K562 (cell line): ENCODE data around the gene PCCA.

Experiments used
- CTCF ChIP-seq, 3 experiments: IDR thresholded peaks in 2 of 3; conservative IDR thresholded peaks in 1 of 3; 2 replicates each; pipeline ENCODE4 v1.5.1; 2011 to 2012; ENCODE audit warnings: low read length in 3 of 3, mild to moderate bottlenecking in 3 of 3, control low read depth in 2 of 3, improper control_type of control experiment in 1 of 3, inconsistent platforms in 1 of 3, low read depth in 1 of 3, mixed read lengths in 1 of 3, moderate library complexity in 1 of 3; ENCODE audit not compliant: insufficient read depth in 2 of 3
- DLX4 ChIP-seq: fragments of 250-450 bp; sonication (Bioruptor Pico); IDR thresholded peaks from 2 replicates; pipeline ENCODE4 v1.6.1; 2021; ENCODE audit warnings: mild to moderate bottlenecking
- ESRRA ChIP-seq: fragments of 450-650 bp; IDR thresholded peaks from 2 replicates; pipeline ENCODE4 v1.6.1; 2014; ENCODE audit warnings: low read depth, mild to moderate bottlenecking, moderate library complexity, borderline replicate concordance
- FOSL1 ChIP-seq: fragments of 200-800 bp; sonication (Bioruptor generic); conservative IDR thresholded peaks from 2 replicates; pipeline ENCODE4 v1.6.1; 2016; ENCODE audit warnings: missing genetic modification characterization, missing compliant biosample characterization
- HINFP ChIP-seq: fragments of 450-650 bp; conservative IDR thresholded peaks from 2 replicates; pipeline ENCODE4 v1.6.1; 2016; ENCODE audit warnings: missing genetic modification characterization, low read depth, mild to moderate bottlenecking, control low read depth, missing compliant biosample characterization
- HNRNPUL1 ChIP-seq: fragments of 200-400 bp; formaldehyde crosslinking; IDR thresholded peaks from 2 replicates; pipeline ENCODE4 v1.6.1; 2017; ENCODE audit warnings: low read length
- MAZ ChIP-seq, 2 experiments: fragments of 450-650 bp in 1 of 2; sonication (generic) in 1 of 2; formaldehyde crosslinking; IDR thresholded peaks in 1 of 2; conservative IDR thresholded peaks in 1 of 2; 2 replicates each; pipeline versions ENCODE4 v1.4.0 to v1.5.0; 2020; ENCODE audit warnings: mild to moderate bottlenecking in 1 of 2, missing genetic modification reagents in 1 of 2
- SIN3A ChIP-seq, 2 experiments: fragments of 150-350 bp in 1 of 2; IDR thresholded peaks; 2 replicates each; pipeline ENCODE4 v1.6.1; 2011 to 2016; ENCODE audit warnings: borderline replicate concordance in 2 of 2, low read depth in 2 of 2, low read length in 2 of 2, mild to moderate bottlenecking in 2 of 2, moderate library complexity in 2 of 2; ENCODE audit not compliant: control insufficient read depth in 1 of 2
- SIRT6 ChIP-seq: IDR thresholded peaks from one replicate; pipeline ENCODE4 v1.6.1; 2012; ENCODE audit warnings: low read depth, mild to moderate bottlenecking, control low read depth, inconsistent platforms, low read length, moderate library complexity

GRCh38 chr13:100436099-100436498 is 347.2 kb downstream of the PCCA start:
- TF ChIP-seq HNRNPUL1 (no peak), ESRRA (no peak), CTCF (IDR thresholded peaks at IDR 0.05 in 2 of 3, conservative IDR thresholded peaks at IDR 0.05 in 1 of 3; ENCODE audit: insufficient read depth in 2 of 3, low read depth in 1 of 3, low read length in 3 of 3) (no peak), HINFP (tag) (no peak), DLX4 (CRISPR knock-in tag) (no peak), SIN3A (IDR thresholded peaks at IDR 0.05; ENCODE audit: borderline replicate concordance in 2 of 2, control insufficient read depth in 1 of 2, low read depth in 2 of 2, low read length in 2 of 2) (no peak), MAZ (CRISPR knock-in tag; conservative IDR thresholded peaks at IDR 0.05 in 1 of 2, IDR thresholded peaks at IDR 0.05 in 1 of 2) (no peak), FOSL1 (no peak), SIRT6 (no peak)
